Activated naive CD8-positive, alpha-beta T cell (primary cell): ENCODE measurements around the gene BABAM2.

Experiments
- H3K27ac Mint-ChIP-seq: one replicate; pipeline ENCODE4 v1.8.0; 2021; ENCODE audit warnings: mixed read lengths
- H3K27me3 Mint-ChIP-seq: one replicate; pipeline ENCODE4 v1.8.0; 2021; ENCODE audit warnings: mixed read lengths
- H3K36me3 Mint-ChIP-seq: one replicate; pipeline ENCODE4 v1.8.0; 2021; ENCODE audit warnings: mixed read lengths
- H3K4me1 Mint-ChIP-seq: one replicate; pipeline ENCODE4 v1.8.0; 2021; ENCODE audit warnings: low read depth, mixed read lengths
- H3K4me3 Mint-ChIP-seq: one replicate; pipeline ENCODE4 v1.8.0; 2021; ENCODE audit warnings: mild to moderate bottlenecking, mixed read lengths
- H3K9me3 Mint-ChIP-seq: one replicate; pipeline ENCODE4 v1.8.0; 2021; ENCODE audit warnings: low read depth, mixed read lengths

BABAM2 gene

GRCh38 chr2:28150236-28150915 is 259.8 kb downstream of the BABAM2 start:
- H3K9me3 Mint-ChIP-seq, result peaks cover 12% of the 10 kb centered on the region
- no peaks in the 10 kb centered on the region for H3K4me1 Mint-ChIP-seq
- no peak overlapping the region for H3K27ac Mint-ChIP-seq
- no peaks in the 10 kb centered on the region for H3K27me3 Mint-ChIP-seq
- no peak overlapping the region for H3K4me3 Mint-ChIP-seq
- H3K36me3 Mint-ChIP-seq, result peaks cover 51% of the 10 kb centered on the region

GRCh38 chr2:28150994-28151393 is 260.5 kb downstream of the BABAM2 start:
- Mint-ChIP-seq H3K27me3 (no peaks in the 10 kb centered on the region), H3K9me3 (peaks cover 18% of the 10 kb centered on the region), H3K4me3 (no peak overlapping the region), H3K4me1 (no peaks in the 10 kb centered on the region), H3K36me3 (peaks cover 53% of the 10 kb centered on the region), H3K27ac (no peak overlapping the region)

- peaks cover 20% of the 10 kb centered on the region for H3K9me3 Mint-ChIP-seq
- H3K4me3 Mint-ChIP-seq, result no peak overlapping the region
- no peaks in the 10 kb centered on the region for H3K27me3 Mint-ChIP-seq
- no peaks in the 10 kb centered on the region for H3K4me1 Mint-ChIP-seq
- no peak overlapping the region for H3K27ac Mint-ChIP-seq
- peaks cover 56% of the 10 kb centered on the region for H3K36me3 Mint-ChIP-seq
Observed at GRCh38 chr2:28152585-28153280, 262.2 kb downstream of the BABAM2 start.

- H3K36me3 Mint-ChIP-seq, result peaks cover 56% of the 10 kb centered on the region
- H3K27ac Mint-ChIP-seq, result no peak overlapping the region
- no peaks in the 10 kb centered on the region for H3K4me1 Mint-ChIP-seq
- H3K9me3 Mint-ChIP-seq, result peaks cover 20% of the 10 kb centered on the region
- no peaks in the 10 kb centered on the region for H3K27me3 Mint-ChIP-seq
- H3K4me3 Mint-ChIP-seq, result no peak overlapping the region
Observed at GRCh38 chr2:28153851-28154250, 263.3 kb downstream of the BABAM2 start.

GRCh38 chr2:28155086-28155485 is 264.6 kb downstream of the BABAM2 start:
- H3K27ac Mint-ChIP-seq, result no peak overlapping the region
- no peaks in the 10 kb centered on the region for H3K4me1 Mint-ChIP-seq
- no peaks in the 10 kb centered on the region for H3K27me3 Mint-ChIP-seq
- no peak overlapping the region for H3K4me3 Mint-ChIP-seq
- peaks cover 20% of the 10 kb centered on the region for H3K9me3 Mint-ChIP-seq
- H3K36me3 Mint-ChIP-seq, result peaks cover 53% of the 10 kb centered on the region

- Mint-ChIP-seq H3K27me3 (no peaks in the 10 kb centered on the region), H3K4me1 (no peaks in the 10 kb centered on the region), H3K27ac (no peak overlapping the region), H3K9me3 (peaks cover 20% of the 10 kb centered on the region), H3K36me3 (peaks cover 51% of the 10 kb centered on the region), H3K4me3 (no peak overlapping the region)
Observed at GRCh38 chr2:28155627-28156026, 265.1 kb downstream of the BABAM2 start.

GRCh38 chr2:28158791-28159190 is 268.3 kb downstream of the BABAM2 start:
- H3K36me3 Mint-ChIP-seq, result peaks cover 30% of the 10 kb centered on the region
- H3K4me1 Mint-ChIP-seq, result no peaks in the 10 kb centered on the region
- H3K4me3 Mint-ChIP-seq, result no peak overlapping the region
- peaks cover 20% of the 10 kb centered on the region for H3K9me3 Mint-ChIP-seq
- H3K27ac Mint-ChIP-seq, result no peak overlapping the region
- no peaks in the 10 kb centered on the region for H3K27me3 Mint-ChIP-seq

GRCh38 chr2:28160986-28161425 is 270.5 kb downstream of the BABAM2 start:
- no peak overlapping the region for H3K27ac Mint-ChIP-seq
- H3K36me3 Mint-ChIP-seq, result peaks cover 17% of the 10 kb centered on the region
- H3K9me3 Mint-ChIP-seq, result peaks cover 2% of the 10 kb centered on the region
- no peaks in the 10 kb centered on the region for H3K27me3 Mint-ChIP-seq
- no peak overlapping the region for H3K4me3 Mint-ChIP-seq
- H3K4me1 Mint-ChIP-seq, result no peaks in the 10 kb centered on the region

GRCh38 chr2:28161466-28161865 is 270.9 kb downstream of the BABAM2 start:
- Mint-ChIP-seq H3K36me3 (peaks cover 15% of the 10 kb centered on the region), H3K4me1 (no peaks in the 10 kb centered on the region), H3K27ac (no peak overlapping the region), H3K9me3 (no peaks in the 10 kb centered on the region), H3K4me3 (no peak overlapping the region), H3K27me3 (no peaks in the 10 kb centered on the region)

GRCh38 chr2:28162564-28162963 is 272.0 kb downstream of the BABAM2 start:
- Mint-ChIP-seq H3K4me3 (no peak overlapping the region), H3K9me3 (no peaks in the 10 kb centered on the region), H3K36me3 (peaks cover 11% of the 10 kb centered on the region), H3K27ac (no peak overlapping the region), H3K4me1 (no peaks in the 10 kb centered on the region), H3K27me3 (no peaks in the 10 kb centered on the region)

- Mint-ChIP-seq H3K27ac (no peak overlapping the region), H3K36me3 (peaks cover 11% of the 10 kb centered on the region), H3K27me3 (no peaks in the 10 kb centered on the region), H3K4me1 (no peaks in the 10 kb centered on the region), H3K9me3 (no peaks in the 10 kb centered on the region), H3K4me3 (no peak overlapping the region)
Observed at GRCh38 chr2:28163028-28163427, 272.5 kb downstream of the BABAM2 start.

- Mint-ChIP-seq H3K9me3 (no peaks in the 10 kb centered on the region), H3K27me3 (no peaks in the 10 kb centered on the region), H3K27ac (no peak overlapping the region), H3K36me3 (peaks cover 9% of the 10 kb centered on the region), H3K4me1 (no peaks in the 10 kb centered on the region), H3K4me3 (no peak overlapping the region)
Observed at GRCh38 chr2:28163627-28164279, 273.2 kb downstream of the BABAM2 start.

- peaks cover 5% of the 10 kb centered on the region for H3K36me3 Mint-ChIP-seq
- no peaks in the 10 kb centered on the region for H3K27me3 Mint-ChIP-seq
- H3K27ac Mint-ChIP-seq, result no peak overlapping the region
- no peak overlapping the region for H3K4me3 Mint-ChIP-seq
- no peaks in the 10 kb centered on the region for H3K4me1 Mint-ChIP-seq
- no peaks in the 10 kb centered on the region for H3K9me3 Mint-ChIP-seq
Observed at GRCh38 chr2:28164280-28164801, 273.8 kb downstream of the BABAM2 start.

GRCh38 chr2:28165087-28165635 is 274.6 kb downstream of the BABAM2 start:
- Mint-ChIP-seq H3K27me3 (no peaks in the 10 kb centered on the region), H3K27ac (no peak overlapping the region), H3K4me3 (no peak overlapping the region), H3K9me3 (no peaks in the 10 kb centered on the region), H3K4me1 (no peaks in the 10 kb centered on the region), H3K36me3 (peaks cover 4% of the 10 kb centered on the region)

GRCh38 chr2:28166956-28167355 is 276.4 kb downstream of the BABAM2 start:
- H3K9me3 Mint-ChIP-seq, result no peaks in the 10 kb centered on the region
- peaks cover 4% of the 10 kb centered on the region for H3K36me3 Mint-ChIP-seq
- H3K4me3 Mint-ChIP-seq, result no peak overlapping the region
- H3K4me1 Mint-ChIP-seq, result no peaks in the 10 kb centered on the region
- no peaks in the 10 kb centered on the region for H3K27me3 Mint-ChIP-seq
- no peak overlapping the region for H3K27ac Mint-ChIP-seq
